PC-9 (cell line): ENCODE data around the gene CNOT3. TPM values are rescaled to one million over a fixed set of nuclear protein-coding genes. Genes with fewer than 3 reads are reported as not detected.

ENCODE experiments used
- Bru-seq: library from RNA; stranded (reverse); fragments of 400-500 nt; gene quantifications from one replicate; lab custom pipeline; 2021; lab: Mats Ljungman, UMichigan
- BruChase-seq, 2 experiments: library from RNA; stranded (reverse); fragments of 400-500 nt; gene quantifications; one replicate each; lab custom pipeline; 2021; lab: Mats Ljungman, UMichigan
- BruUV-seq: library from RNA; stranded (reverse); fragments of 400-500 nt; replicated peaks from 2 replicates; lab custom pipeline; 2021; lab: Mats Ljungman, UMichigan
- CTCF ChIA-PET: fragments of 300-600 bp; sonication (Branson Sonifier 250); formaldehyde crosslinking; loops from one replicate; lab custom pipeline; 2022; ENCODE audit warnings: antibody characterized with exemption; lab: Charles Lee
- POLR2A ChIA-PET: fragments of 300-600 bp; sonication (Branson Sonifier 250); formaldehyde crosslinking; loops from one replicate; lab custom pipeline; 2022; ENCODE audit warnings: antibody characterized with exemption; ENCODE audit not compliant: unreplicated experiment; lab: Charles Lee
- DNase-seq, 2 experiments: peaks; one replicate each; pipeline versions ENCODE4 v3.0.0 to v3.0.0-alpha.2; 2015 to 2022; ENCODE audit warnings: mixed read lengths in 1 of 2
- H2AFZ ChIP-seq: fragments of 200-600 bp; sonication (generic); 2 replicates; pipeline ENCODE4 v1.8.1; 2017; ENCODE audit warnings: antibody characterized with exemption
- H3F3A ChIP-seq: fragments of 200-600 bp; sonication (generic); 2 replicates; pipeline ENCODE4 v1.8.1; 2017; ENCODE audit warnings: antibody characterized with exemption, mild to moderate bottlenecking, low read depth; ENCODE audit not compliant: insufficient read depth
- H3K27ac ChIP-seq: fragments of 200-600 bp; sonication (generic); 2 replicates; pipeline ENCODE4 v1.6.1; 2016; ENCODE audit warnings: mixed run types
- H3K27me3 ChIP-seq: fragments of 200-600 bp; sonication (generic); 2 replicates; pipeline ENCODE4 v1.6.1; 2016; ENCODE audit warnings: low read depth, mixed run types; ENCODE audit not compliant: insufficient read depth
- H3K36me3 ChIP-seq: fragments of 200-600 bp; sonication (generic); 2 replicates; pipeline ENCODE4 v1.6.1; 2016; ENCODE audit warnings: low read depth, mixed run types
- H3K4me1 ChIP-seq: fragments of 200-600 bp; sonication (generic); replicated peaks from 2 replicates; pipeline ENCODE4 v1.6.1; 2016; ENCODE audit warnings: mixed run types; ENCODE audit not compliant: insufficient read depth
- H3K4me2 ChIP-seq: fragments of 200-600 bp; sonication (generic); 2 replicates; pipeline ENCODE4 v1.6.1; 2017; ENCODE audit warnings: mixed run types
- H3K4me3 ChIP-seq: fragments of 200-600 bp; sonication (generic); 2 replicates; pipeline ENCODE4 v1.6.1; 2016; ENCODE audit warnings: mixed run types
- H3K79me2 ChIP-seq: fragments of 200-600 bp; sonication (generic); 2 replicates; pipeline ENCODE4 v1.6.1; 2017; ENCODE audit warnings: low read depth, mixed run types
- H3K9me2 ChIP-seq: fragments of 200-600 bp; sonication (generic); 2 replicates; pipeline ENCODE4 v1.8.1; 2017; ENCODE audit warnings: mild to moderate bottlenecking; ENCODE audit not compliant: insufficient read depth
- H3K9me3 ChIP-seq: fragments of 200-600 bp; sonication (generic); 2 replicates; pipeline ENCODE4 v1.8.1; 2016; ENCODE audit warnings: low read depth; ENCODE audit not compliant: insufficient read depth
- H4K20me1 ChIP-seq: fragments of 200-600 bp; sonication (generic); 2 replicates; pipeline ENCODE4 v1.8.1; 2017; ENCODE audit not compliant: insufficient read depth
- EZH2 ChIP-seq: fragments of 200-600 bp; sonication (generic); IDR thresholded peaks from 2 replicates; pipeline ENCODE4 v1.8.0; 2017; ENCODE audit warnings: antibody characterized with exemption, low read depth
- intact Hi-C: fragments of 100-400 bp; cut with micrococcal nuclease; formaldehyde crosslinking; loops from one replicate; pipeline ENCODE4 v1.10.0; 2022; ENCODE audit not compliant: unreplicated experiment
- long read RNA-seq: library from polyadenylated mRNA; stranded (forward); transcript quantifications from one replicate; pipeline ENCODE4 v2.0.0, GENCODE V29; 2022
- total RNA-seq: library from RNA; stranded (reverse); gene quantifications from 2 replicates; pipeline ENCODE4 v1.2.3, GENCODE V29; 2021
- TF ChIP-seq, protein P1 (sequence below): fragments of 200-600 bp; sonication (generic); conservative IDR thresholded peaks from 2 replicates; pipeline ENCODE4 v1.6.1; 2017; ENCODE audit warnings: mixed run types, antibody characterized with exemption, mild to moderate bottlenecking, moderate library complexity

Gene CNOT3
- total RNA-seq (83.0 and 89.1 TPM in 2 replicates), Bru-seq, nascent RNA (percentile 81 among the genes with signal in this experiment), BruChase-seq, experiment 1, labeled RNA remaining after a 2-hour chase (percentile 92 among the genes with signal in this experiment), BruChase-seq, experiment 2, labeled RNA remaining after a 6-hour chase (percentile 95 among the genes with signal in this experiment)
- long read RNA-seq, full-length matches to known transcripts, result 28 of 78 reads
- long read RNA-seq, partial matches to known transcripts, result 21 of 78 reads
- long read RNA-seq, other reads (novel, unspliced or antisense), result 29 of 78 reads

DNA sequence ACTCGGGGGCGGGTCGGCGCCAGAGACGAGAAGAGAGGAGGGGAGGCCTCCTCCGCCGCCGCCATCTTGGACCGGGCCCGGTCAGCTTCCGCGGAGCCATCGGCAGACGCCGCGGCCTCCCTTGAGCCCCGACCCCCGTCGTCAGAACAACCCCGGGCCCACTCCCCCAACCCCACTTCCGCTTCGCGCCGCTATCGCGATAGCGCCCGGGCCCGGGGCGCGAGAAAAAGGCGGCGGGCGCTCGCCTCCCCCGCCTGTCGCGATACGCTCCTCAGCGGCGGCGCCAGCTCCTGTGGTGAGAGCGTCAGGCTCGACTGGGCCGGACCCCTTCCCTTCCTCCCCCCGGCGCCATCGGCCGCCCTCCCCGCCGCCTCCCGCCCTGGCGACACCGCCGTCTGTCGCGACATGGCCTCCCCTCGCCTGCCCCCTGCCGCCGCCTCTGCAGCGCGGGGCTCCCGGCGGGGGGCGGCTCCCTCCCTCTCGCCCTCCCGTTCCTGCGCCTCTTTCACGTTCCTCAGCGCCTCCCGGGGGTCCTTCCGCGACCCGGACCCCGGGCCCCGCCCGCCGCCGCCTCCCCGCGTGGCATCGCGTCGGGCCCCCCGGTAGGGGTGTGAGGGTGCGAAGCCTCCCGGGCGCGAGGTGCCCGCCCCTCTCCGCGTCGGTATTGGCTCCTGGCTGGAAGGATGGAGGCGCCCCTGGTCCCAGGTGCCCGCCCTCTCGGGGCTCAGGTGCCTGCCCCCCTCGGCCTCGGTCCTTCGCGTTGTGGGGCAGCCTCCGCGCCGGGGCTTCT lies at the start of gene CNOT3:
CNOT3 (plus strand) TSS at position 64 of the 790 bp plus-strand sequence. CDS start 5,217 bp downstream, outside the sequence.
- peak within 1 kb of the TSS; percentile 90 for H2AFZ ChIP-seq
- POLR2A ChIA-PET, result interaction anchor here (0.5 to 1.7 kb wide), 16 partner anchors 15 to 1873 kb away, joined by 3 to 36 read pairs (median 6); partner anchors contain the start of genes LENG1, MBOAT7, MYADM and PRPF31
- H3K27ac ChIP-seq, result peak within 1 kb of the TSS; percentile 82
- H3K9me2 ChIP-seq, result no peaks in the 10 kb centered on the region
- no peaks in the 10 kb centered on the region for H3K27me3 ChIP-seq
- peaks cover 17% of the 10 kb centered on the region for H3F3A ChIP-seq
- H3K9me3 ChIP-seq, result no peaks in the 10 kb centered on the region
- H3K4me3 ChIP-seq, result peak within 1 kb of the TSS; percentile 83
- TF ChIP-seq, protein P1, sequence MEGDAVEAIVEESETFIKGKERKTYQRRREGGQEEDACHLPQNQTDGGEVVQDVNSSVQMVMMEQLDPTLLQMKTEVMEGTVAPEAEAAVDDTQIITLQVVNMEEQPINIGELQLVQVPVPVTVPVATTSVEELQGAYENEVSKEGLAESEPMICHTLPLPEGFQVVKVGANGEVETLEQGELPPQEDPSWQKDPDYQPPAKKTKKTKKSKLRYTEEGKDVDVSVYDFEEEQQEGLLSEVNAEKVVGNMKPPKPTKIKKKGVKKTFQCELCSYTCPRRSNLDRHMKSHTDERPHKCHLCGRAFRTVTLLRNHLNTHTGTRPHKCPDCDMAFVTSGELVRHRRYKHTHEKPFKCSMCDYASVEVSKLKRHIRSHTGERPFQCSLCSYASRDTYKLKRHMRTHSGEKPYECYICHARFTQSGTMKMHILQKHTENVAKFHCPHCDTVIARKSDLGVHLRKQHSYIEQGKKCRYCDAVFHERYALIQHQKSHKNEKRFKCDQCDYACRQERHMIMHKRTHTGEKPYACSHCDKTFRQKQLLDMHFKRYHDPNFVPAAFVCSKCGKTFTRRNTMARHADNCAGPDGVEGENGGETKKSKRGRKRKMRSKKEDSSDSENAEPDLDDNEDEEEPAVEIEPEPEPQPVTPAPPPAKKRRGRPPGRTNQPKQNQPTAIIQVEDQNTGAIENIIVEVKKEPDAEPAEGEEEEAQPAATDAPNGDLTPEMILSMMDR, result no peak; the same call in 1 of the 2 replicates
- TF ChIP-seq EZH2, result no peak
- intact Hi-C loops, result loop anchor here (1.0 to 2.0 kb wide), 7 partner anchors 21 to 310 kb away; partner anchors contain the start of genes LENG1, MYADM and NDUFA3
- no TSS peak for BruUV-seq
- H4K20me1 ChIP-seq, result peaks cover 41% of the 10 kb centered on the region
- H3K4me1 ChIP-seq, result peaks cover 26% of the 10 kb centered on the region; the same call in 1 of the 2 replicates
- peaks cover 14% of the 10 kb centered on the region for H3K36me3 ChIP-seq
- peak in 1 of 2 experiments; percentile 32 for DNase-seq
- CTCF ChIA-PET, result interaction anchor here (0.5 to 1.4 kb wide), 6 partner anchors 51 to 345 kb away, joined by 4 to 21 read pairs (median 8); partner anchors contain the start of gene MBOAT7
- peaks cover 52% of the 10 kb centered on the region for H3K79me2 ChIP-seq
- peak within 1 kb of the TSS; percentile 97 for H3K4me2 ChIP-seq

DNA sequence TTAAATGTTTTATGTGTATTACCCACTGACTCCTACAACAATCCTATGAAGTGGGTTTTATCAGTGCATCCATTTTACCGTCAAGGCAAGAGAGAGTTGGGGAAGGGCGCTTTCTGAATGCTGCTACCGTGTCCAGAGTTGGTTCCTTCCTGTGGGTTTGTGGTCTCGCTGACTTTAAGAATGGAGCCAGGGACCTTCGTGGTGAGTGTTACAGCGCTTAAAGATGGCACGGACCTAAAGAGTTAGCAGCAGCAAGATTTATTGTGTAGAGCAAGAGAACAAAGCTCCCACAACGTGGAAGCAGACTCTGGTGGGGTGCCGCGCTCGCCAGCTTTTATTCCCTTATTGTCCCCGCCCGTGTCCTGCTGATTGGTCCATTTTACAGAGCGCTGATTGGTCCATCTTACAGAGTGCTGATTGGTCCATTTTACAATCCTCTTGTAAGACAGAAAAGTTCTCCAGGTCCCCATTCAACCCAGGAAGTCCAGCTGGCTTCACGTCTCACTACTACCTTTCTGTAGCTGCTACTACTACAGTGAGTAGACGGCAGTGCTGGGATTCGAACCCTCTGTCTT lies 43.0 kb upstream of the CNOT3 start:
- no TSS peak for BruUV-seq
- H3K27ac ChIP-seq, result no peak overlapping the region
- CTCF ChIA-PET, result interaction anchor here (0.6 kb wide), 1 partner anchor 248 kb away, joined by 4 read pairs; no protein-coding TSS in a partner anchor

More for the DNA sequence above, 43.0 kb upstream of the CNOT3 start:
- POLR2A ChIA-PET, result no interaction called here
- no peaks in the 10 kb centered on the region for H4K20me1 ChIP-seq
- H3K4me1 ChIP-seq, result no peaks in the 10 kb centered on the region
- H2AFZ ChIP-seq, result no peak overlapping the region
- H3K9me3 ChIP-seq, result no peaks in the 10 kb centered on the region
- peaks cover 36% of the 10 kb centered on the region for H3K27me3 ChIP-seq
- no peaks in the 10 kb centered on the region for H3K9me2 ChIP-seq
- no peak overlapping the region for H3K4me3 ChIP-seq
- H3K36me3 ChIP-seq, result no peaks in the 10 kb centered on the region
- TF ChIP-seq, protein P1, result no peak
- TF ChIP-seq EZH2, result no peak
- H3F3A ChIP-seq, result peaks cover 7% of the 10 kb centered on the region
- DNase-seq, result no peak
- no peaks in the 10 kb centered on the region for H3K79me2 ChIP-seq
- intact Hi-C loops, result no loop called here
- H3K4me2 ChIP-seq, result no peak overlapping the region
